Measurements from ENCODE around the gene IL3RA.

Gene IL3RA

GRCh38 chrX:1295550-1295949, 41.0 kb upstream of the IL3RA start:
- TF ChIP-seq POLR2AphosphoS5 (IDR thresholded peaks at IDR 0.05; ENCODE audit: low read depth, low read length), result no peak
- no peak for TF ChIP-seq FOXP2 (optimal IDR thresholded peaks at IDR 0.05; ENCODE audit: borderline replicate concordance, extremely low read depth, extremely low read length, insufficient read depth)
- no peak for TF ChIP-seq TAF1 (IDR thresholded peaks at IDR 0.05; ENCODE audit: borderline replicate concordance, insufficient read depth, low read length)
- TF ChIP-seq SIN3A (IDR thresholded peaks at IDR 0.05; ENCODE audit: borderline replicate concordance, insufficient read depth, low read length), result no peak
- TF ChIP-seq REST (IDR thresholded peaks at IDR 0.05; ENCODE audit: insufficient read depth in 1 of 2, low read depth in 2 of 2, low read length in 2 of 2), result no peak

GRCh38 chrX:1300449-1300848, 36.1 kb upstream of the IL3RA start:
- TF ChIP-seq TAF1 (IDR thresholded peaks at IDR 0.05; ENCODE audit: borderline replicate concordance, insufficient read depth, low read length) (no peak), POLR2AphosphoS5 (IDR thresholded peaks at IDR 0.05; ENCODE audit: low read depth, low read length) (no peak)

- TF ChIP-seq TAF1 (IDR thresholded peaks at IDR 0.05; ENCODE audit: borderline replicate concordance, insufficient read depth, low read length) (no peak), SIN3A (IDR thresholded peaks at IDR 0.05; ENCODE audit: borderline replicate concordance, insufficient read depth, low read length) (no peak), POLR2AphosphoS5 (IDR thresholded peaks at IDR 0.05; ENCODE audit: low read depth, low read length) (no peak), FOXP2 (optimal IDR thresholded peaks at IDR 0.05; ENCODE audit: borderline replicate concordance, extremely low read depth, extremely low read length, insufficient read depth) (no peak), REST (IDR thresholded peaks at IDR 0.05; ENCODE audit: insufficient read depth in 1 of 2, low read depth in 2 of 2, low read length in 2 of 2) (no peak)
These were observed 31.2 kb upstream of the IL3RA start for GRCh38 chrX:1305411-1305810.

GRCh38 chrX:1306909-1307625, 29.5 kb upstream of the IL3RA start:
- TF ChIP-seq REST (IDR thresholded peaks at IDR 0.05; ENCODE audit: insufficient read depth in 1 of 2, low read depth in 2 of 2, low read length in 2 of 2) (no peak), SIN3A (IDR thresholded peaks at IDR 0.05; ENCODE audit: borderline replicate concordance, insufficient read depth, low read length) (no peak), FOXP2 (optimal IDR thresholded peaks at IDR 0.05; ENCODE audit: borderline replicate concordance, extremely low read depth, extremely low read length, insufficient read depth) (no peak), POLR2AphosphoS5 (IDR thresholded peaks at IDR 0.05; ENCODE audit: low read depth, low read length) (no peak), TAF1 (IDR thresholded peaks at IDR 0.05; ENCODE audit: borderline replicate concordance, insufficient read depth, low read length) (no peak)

- TF ChIP-seq SIN3A (IDR thresholded peaks at IDR 0.05; ENCODE audit: borderline replicate concordance, insufficient read depth, low read length), result no peak
- TF ChIP-seq FOXP2 (optimal IDR thresholded peaks at IDR 0.05; ENCODE audit: borderline replicate concordance, extremely low read depth, extremely low read length, insufficient read depth), result no peak
- no peak for TF ChIP-seq POLR2AphosphoS5 (IDR thresholded peaks at IDR 0.05; ENCODE audit: low read depth, low read length)
- TF ChIP-seq TAF1 (IDR thresholded peaks at IDR 0.05; ENCODE audit: borderline replicate concordance, insufficient read depth, low read length), result no peak
- no peak for TF ChIP-seq REST (IDR thresholded peaks at IDR 0.05; ENCODE audit: insufficient read depth in 1 of 2, low read depth in 2 of 2, low read length in 2 of 2)
These were observed 28.8 kb upstream of the IL3RA start for GRCh38 chrX:1307626-1308340.

All from PFSK-1 (cell line).